H1 (cell line): Measurements from ENCODE around the gene CRTC2. TPM values are rescaled to one million over a fixed set of nuclear protein-coding genes. Genes with fewer than 3 reads are reported as not detected.

ENCODE experiments used
- ATF3 ChIP-seq: IDR thresholded peaks from 2 replicates; pipeline ENCODE4 v1.6.1; 2011; ENCODE audit warnings: low read depth, mild to moderate bottlenecking, low read length; ENCODE audit not compliant: insufficient read depth
- CHD7 ChIP-seq: fragments of 300-600 bp; sonication (generic); IDR thresholded peaks from 2 replicates; pipeline ENCODE4 v1.7.1; 2012; ENCODE audit warnings: low read length, moderate library complexity, mild to moderate bottlenecking, inconsistent platforms; ENCODE audit not compliant: insufficient replicate concordance
- CREB1 ChIP-seq: IDR thresholded peaks from 2 replicates; pipeline ENCODE4 v1.6.1; 2012; ENCODE audit warnings: inconsistent platforms
- GABPA ChIP-seq: IDR thresholded peaks from 2 replicates; pipeline ENCODE4 v1.6.1; 2011; ENCODE audit warnings: mild to moderate bottlenecking, low read length, moderate library complexity, borderline replicate concordance; ENCODE audit not compliant: insufficient read depth
- GTF2F1 ChIP-seq: IDR thresholded peaks from 2 replicates; pipeline ENCODE4 v1.6.1; 2012; ENCODE audit warnings: low read depth, low read length, improper control_type of control experiment, borderline replicate concordance
- POLR2AphosphoS5 ChIP-seq: IDR thresholded peaks from 2 replicates; pipeline ENCODE4 v1.6.1; 2011; ENCODE audit warnings: low read depth, low read length
- SIN3A ChIP-seq, 2 experiments: IDR thresholded peaks in 1 of 2; conservative IDR thresholded peaks in 1 of 2; 2 replicates each; pipeline ENCODE4 v1.6.1; 2011 to 2012; ENCODE audit warnings: low read length in 2 of 2, improper control_type of control experiment in 1 of 2, low read depth in 1 of 2, mild to moderate bottlenecking in 1 of 2
- TCF12 ChIP-seq: IDR thresholded peaks from 2 replicates; pipeline ENCODE4 v1.6.1; 2011; ENCODE audit warnings: low read depth, mild to moderate bottlenecking, low read length
- YY1 ChIP-seq: IDR thresholded peaks from 2 replicates; pipeline ENCODE4 v1.6.1; 2011; ENCODE audit warnings: low read depth, mild to moderate bottlenecking, low read length
- polyA plus RNA-seq, 7 experiments: library from polyadenylated mRNA; depleted of rRNA in 3 of 7; stranded (reverse) in 5 of 7; unstranded in 2 of 7; fragments of >200 nt in 5 of 7; fragments of 200-250 nt in 2 of 7; gene quantifications; 1 replicate in 5 of 7; 2 replicates in 1 of 7; 4 replicates in 1 of 7; pipeline versions ENCODE4 v1.2.1 to v1.2.3, GENCODE V29; 2011 to 2013; ENCODE audit warnings: missing spikeins in 2 of 7, mixed read lengths in 2 of 7
- total RNA-seq: library from RNA; stranded (reverse); fragmentation: NEBNext Ultra II Directional; extraction: Animal tissue kit (Norgen Biotek cat#: 25700); gene quantifications from 2 replicates; pipeline ENCODE4 v1.2.1, GENCODE V29; 2021

Gene CRTC2
- total and polyA plus RNA-seq, 2 of the 8 experiments (the other 6 are each of a cell fraction or from before 2014, with no cell fraction given): 28.6 to 34.3 TPM

DNA sequence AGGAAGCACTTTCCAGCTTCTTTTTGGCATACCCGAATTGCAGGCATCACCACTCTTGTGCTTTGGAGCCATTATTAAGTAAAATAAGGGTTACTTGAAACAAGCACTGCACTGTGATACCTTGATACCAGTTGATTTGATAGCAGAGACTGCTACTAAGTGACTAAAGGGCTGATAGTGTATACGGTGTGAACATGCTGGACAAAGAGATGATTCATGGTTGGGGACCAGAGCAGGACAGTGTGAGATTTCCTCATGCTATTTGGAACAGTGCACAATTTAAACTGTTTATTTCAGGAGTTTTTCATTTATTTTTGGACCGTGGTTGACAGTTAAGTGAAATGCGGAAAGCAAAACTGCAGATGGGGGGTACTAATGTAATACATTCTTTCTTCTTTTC, 42.0 kb upstream of the CRTC2 start (continued):
- TF ChIP-seq CHD7 (no peak), GABPA (no peak), YY1 (no peak), ATF3 (no peak), TCF12 (no peak), GTF2F1 (no peak), POLR2AphosphoS5 (no peak), CREB1 (no peak), SIN3A (conservative IDR thresholded peaks at IDR 0.05 in 1 of 2, IDR thresholded peaks at IDR 0.05 in 1 of 2; ENCODE audit: low read depth in 1 of 2, low read length in 2 of 2) (no peak)
- TF ChIP-seq, all 59 proteins: peak for 0
